ENCODE measurements around the gene ARHGAP15.

The ARHGAP15 gene

GRCh38 chr2:143617803-143618415, 488.7 kb downstream of the ARHGAP15 start:
- no peak overlapping the region for H3K27ac ChIP-seq
- TF ChIP-seq ZFX (IDR thresholded peaks at IDR 0.05; ENCODE audit: borderline replicate concordance) (no peak), CTCF (IDR thresholded peaks at IDR 0.05) (no peak)

GRCh38 chr2:143622106-143622505, 492.9 kb downstream of the ARHGAP15 start:
- TF ChIP-seq ZFX (IDR thresholded peaks at IDR 0.05; ENCODE audit: borderline replicate concordance) (no peak), CTCF (IDR thresholded peaks at IDR 0.05) (no peak)
- H3K27ac ChIP-seq, result no peak overlapping the region

- no peak overlapping the region for H3K27ac ChIP-seq
- TF ChIP-seq ZFX (IDR thresholded peaks at IDR 0.05; ENCODE audit: borderline replicate concordance) (no peak), CTCF (IDR thresholded peaks at IDR 0.05) (no peak)
These were observed 494.2 kb downstream of the ARHGAP15 start for GRCh38 chr2:143623231-143623908.

DNA sequence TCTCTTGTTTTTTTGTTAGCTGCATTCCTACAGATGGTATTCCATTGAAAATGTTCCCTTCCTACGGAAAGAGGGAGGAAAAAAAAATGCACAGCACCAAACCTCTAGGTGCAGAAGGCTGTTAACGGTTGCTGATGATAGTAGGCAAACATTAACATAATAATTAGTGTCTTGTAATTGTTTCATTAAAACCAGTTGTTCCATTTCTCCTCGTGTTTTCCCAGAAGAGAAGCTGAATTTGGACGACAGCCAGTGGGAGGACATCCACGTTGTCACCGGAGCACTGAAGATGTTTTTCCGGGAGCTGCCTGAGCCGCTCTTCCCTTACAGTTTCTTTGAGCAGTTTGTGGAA, 494.7 kb downstream of the ARHGAP15 start:
- H3K27ac ChIP-seq, result no peak overlapping the region
- TF ChIP-seq ZFX (IDR thresholded peaks at IDR 0.05; ENCODE audit: borderline replicate concordance) (no peak), CTCF (IDR thresholded peaks at IDR 0.05) (no peak)

GRCh38 chr2:143629340-143629739, 500.1 kb downstream of the ARHGAP15 start:
- TF ChIP-seq CTCF (IDR thresholded peaks at IDR 0.05) (no peak), ZFX (IDR thresholded peaks at IDR 0.05; ENCODE audit: borderline replicate concordance) (no peak)
- H3K27ac ChIP-seq, result no peak overlapping the region

- TF ChIP-seq ZFX (IDR thresholded peaks at IDR 0.05; ENCODE audit: borderline replicate concordance), result no peak
- TF ChIP-seq CTCF (IDR thresholded peaks at IDR 0.05), result no peak
These were observed 503.6 kb downstream of the ARHGAP15 start for GRCh38 chr2:143632751-143633374.

DNA sequence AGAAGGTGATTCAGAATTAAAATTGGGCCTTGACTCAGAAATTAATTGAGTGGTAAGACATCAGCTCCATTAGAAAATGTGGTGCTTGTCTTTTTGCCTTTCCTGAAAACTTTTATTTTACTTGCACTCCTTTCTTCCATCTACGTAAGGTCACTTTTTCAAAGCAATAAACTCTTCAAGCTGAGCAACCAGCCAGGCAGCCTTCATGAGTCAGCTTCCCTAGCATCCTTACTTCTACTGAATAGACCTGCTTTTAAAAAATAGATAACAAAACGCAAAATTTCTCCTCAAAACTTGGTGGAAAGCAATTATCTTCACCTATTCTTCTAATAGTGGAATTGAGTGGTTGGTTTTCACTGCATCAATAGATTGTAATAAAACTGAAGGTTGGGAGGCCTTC, 504.2 kb downstream of the ARHGAP15 start:
- TF ChIP-seq CTCF (IDR thresholded peaks at IDR 0.05) (no peak), ZFX (IDR thresholded peaks at IDR 0.05; ENCODE audit: borderline replicate concordance) (no peak)
- no peak overlapping the region for H3K27ac ChIP-seq

More at GRCh38 chr2:143632751-143633374, 503.6 kb downstream of the ARHGAP15 start:
- H3K27ac ChIP-seq, result no peak overlapping the region

All from 22Rv1 (cell line).